A673 (cell line): Measurements from ENCODE around the gene AP3S2.

Source experiments
- CTCF ChIP-seq: fragments of 300-800, 200-600 bp; sonication (generic); conservative IDR thresholded peaks from 2 replicates; pipeline ENCODE4 v1.5.1; 2017; ENCODE audit warnings: low read depth, mild to moderate bottlenecking, antibody characterized with exemption, low read length, moderate library complexity, mixed read lengths
- EZH2 ChIP-seq: fragments of 200-600 bp; sonication (generic); IDR thresholded peaks from 2 replicates; pipeline ENCODE4 v1.6.1; 2017; ENCODE audit warnings: borderline replicate concordance, low read depth, mild to moderate bottlenecking, mixed read lengths, antibody characterized with exemption, low read length; ENCODE audit not compliant: poor library complexity, severe bottlenecking

GRCh38 chr15:89908226-89908625 is 14.4 kb upstream of the AP3S2 start:
- no peak for TF ChIP-seq CTCF
- no peak for TF ChIP-seq EZH2
